HG03469 (cell line): ENCODE data around the gene UGT1A9.
"Not testable (repeated sequence)": the region's sequence is repeated elsewhere in the genome, so short reads cannot be mapped to it uniquely, and the experiment has no call there.

Experiments used
- ATAC-seq: cut with Tn5 transposase; IDR thresholded peaks from one replicate; pipeline ENCODE4 v1.9.1; 2021; ENCODE audit warnings: mild to moderate bottlenecking, moderate library complexity, moderate number of reproducible peaks; ENCODE audit not compliant: unreplicated experiment

UGT1A9 gene

GRCh38 chr2:233707940-233708644 lies 36.4 kb downstream of the UGT1A9 start:
- no peak for ATAC-seq

GRCh38 chr2:233708942-233709341 lies 37.2 kb downstream of the UGT1A9 start:
- no peak for ATAC-seq

- no peak for ATAC-seq
Observed at GRCh38 chr2:233711312-233712008, 39.8 kb downstream of the UGT1A9 start.

- no peak for ATAC-seq
Observed at GRCh38 chr2:233712611-233713261, 41.0 kb downstream of the UGT1A9 start, which contains the start of gene UGT1A5. Gene UGT1A5, plus strand, starts transcription at chr2:233712907. Its CDS starts 85 bp downstream, at chr2:233712992.

- no peak for ATAC-seq
Observed at GRCh38 chr2:233713262-233713615, 41.5 kb downstream of the UGT1A9 start.

- no peak for ATAC-seq
Observed at GRCh38 chr2:233714121-233714520, 42.4 kb downstream of the UGT1A9 start.

- no peak for ATAC-seq
Observed at GRCh38 chr2:233718552-233718951, 46.9 kb downstream of the UGT1A9 start, which contains the start of gene UGT1A4. Gene UGT1A4, plus strand, starts transcription at chr2:233718736. Its CDS starts 85 bp downstream, at chr2:233718821.

- no peak for ATAC-seq
Observed at GRCh38 chr2:233728723-233729301, 57.1 kb downstream of the UGT1A9 start, which contains the start of gene UGT1A3. Gene UGT1A3, plus strand, starts transcription at chr2:233729042. Its CDS starts 85 bp downstream, at chr2:233729127.

- not testable (repeated sequence) for ATAC-seq
Observed at GRCh38 chr2:233736868-233737653, 65.4 kb downstream of the UGT1A9 start.

- ATAC-seq, result no peak
Observed at GRCh38 chr2:233740870-233741269, 69.2 kb downstream of the UGT1A9 start.

GRCh38 chr2:233743464-233744259 lies 72.0 kb downstream of the UGT1A9 start:
- no peak for ATAC-seq

- ATAC-seq, result no peak
Observed at GRCh38 chr2:233745073-233745755, 73.5 kb downstream of the UGT1A9 start.

- not testable (repeated sequence) for ATAC-seq
Observed at GRCh38 chr2:233745838-233746237, 74.1 kb downstream of the UGT1A9 start.

- no peak for ATAC-seq
Observed at GRCh38 chr2:233746475-233747282, 75.0 kb downstream of the UGT1A9 start.

- no peak for ATAC-seq
Observed at GRCh38 chr2:233747283-233747544, 75.5 kb downstream of the UGT1A9 start.

GRCh38 chr2:233750689-233751088 lies 79.0 kb downstream of the UGT1A9 start:
- not testable (repeated sequence) for ATAC-seq

- ATAC-seq, result not testable (repeated sequence)
Observed at GRCh38 chr2:233751212-233752009, 79.7 kb downstream of the UGT1A9 start.
